ENCODE results near the gene LRIG1. TPM values are rescaled to one million over a fixed set of nuclear protein-coding genes. Genes with fewer than 3 reads are reported as not detected.

LRIG1 gene
- total RNA-seq, 1 donor from 2014 or later = 64.4 TPM

GRCh38 chr3:66386011-66386924 is 114.6 kb downstream of the LRIG1 start:
- DNase-seq (ENCODE audit: low spot score) = no peak

GRCh38 chr3:66385066-66385465 is 115.8 kb downstream of the LRIG1 start:
- no peak for DNase-seq (ENCODE audit: low spot score)

GRCh38 chr3:66383998-66384745 is 116.7 kb downstream of the LRIG1 start:
- DNase-seq (ENCODE audit: low spot score) = no peak

GRCh38 chr3:66383023-66383422 is 117.8 kb downstream of the LRIG1 start:
- no peak for DNase-seq (ENCODE audit: low spot score)

- DNase-seq (ENCODE audit: low spot score) = no peak
Observed at GRCh38 chr3:66382142-66382541, 118.7 kb downstream of the LRIG1 start.

- no peak for DNase-seq (ENCODE audit: low spot score)
Observed at GRCh38 chr3:66381626-66382025, 119.2 kb downstream of the LRIG1 start.

- no peak for DNase-seq (ENCODE audit: low spot score)
Observed at GRCh38 chr3:66380200-66380932, 120.5 kb downstream of the LRIG1 start.

- DNase-seq (ENCODE audit: low spot score) = no peak
Observed at GRCh38 chr3:66379565-66379964, 121.3 kb downstream of the LRIG1 start.

- DNase-seq (ENCODE audit: low spot score) = no peak
Observed at GRCh38 chr3:66378256-66378655, 122.6 kb downstream of the LRIG1 start.

- DNase-seq (ENCODE audit: low spot score) = no peak
Observed at GRCh38 chr3:66377800-66378199, 123.0 kb downstream of the LRIG1 start.

GRCh38 chr3:66376568-66376967 is 124.3 kb downstream of the LRIG1 start:
- peak; percentile 65 for DNase-seq (ENCODE audit: low spot score)

GRCh38 chr3:66372681-66373350 is 128.0 kb downstream of the LRIG1 start:
- no peak for DNase-seq (ENCODE audit: low spot score)

GRCh38 chr3:66371432-66371831 is 129.4 kb downstream of the LRIG1 start:
- no peak for DNase-seq (ENCODE audit: low spot score)

- no peak for DNase-seq (ENCODE audit: low spot score)
Observed at GRCh38 chr3:66370179-66370578, 130.6 kb downstream of the LRIG1 start.

GRCh38 chr3:66367979-66368378 is 132.8 kb downstream of the LRIG1 start:
- DNase-seq (ENCODE audit: low spot score) = no peak

- DNase-seq (ENCODE audit: low spot score) = no peak
Observed at GRCh38 chr3:66366747-66367146, 134.1 kb downstream of the LRIG1 start.

- DNase-seq (ENCODE audit: low spot score) = no peak
Observed at GRCh38 chr3:66365080-66365479, 135.7 kb downstream of the LRIG1 start.

- DNase-seq (ENCODE audit: low spot score) = no peak
Observed at GRCh38 chr3:66363148-66363547, 137.7 kb downstream of the LRIG1 start.

- DNase-seq (ENCODE audit: low spot score) = no peak
Observed at GRCh38 chr3:66362541-66362941, 138.3 kb downstream of the LRIG1 start.

GRCh38 chr3:66361356-66361755 is 139.5 kb downstream of the LRIG1 start:
- DNase-seq (ENCODE audit: low spot score) = no peak

- DNase-seq (ENCODE audit: low spot score) = no peak
Observed at GRCh38 chr3:66355997-66356396, 144.8 kb downstream of the LRIG1 start.

GRCh38 chr3:66355394-66355793 is 145.4 kb downstream of the LRIG1 start:
- DNase-seq (ENCODE audit: low spot score) = no peak
